Liver (tissue), 9 donors: Measurements from ENCODE around the gene SRSF3. TPM values are rescaled to one million over a fixed set of nuclear protein-coding genes. Genes with fewer than 3 reads are reported as not detected.

Experiments used
- DNase-seq: peaks from one replicate; pipeline ENCODE4 v3.0.0-alpha.2; 2017; ENCODE audit warnings: low spot score
- H3K27ac ChIP-seq, 2 donors: one replicate each; pipeline ENCODE4 v1.7.0; 2013; ENCODE audit warnings: inconsistent platforms in 2 of 2, low read length in 2 of 2, control low read depth in 1 of 2, low read depth in 1 of 2, mild to moderate bottlenecking in 1 of 2
- H3K27me3 ChIP-seq, 4 donors: one replicate each; pipeline versions ENCODE4 v1.6.1 to v1.7.0; 2013; ENCODE audit warnings: low read length in 3 of 4, inconsistent platforms in 1 of 4, mild to moderate bottlenecking in 1 of 4, moderate library complexity in 1 of 4; ENCODE audit not compliant: control insufficient read depth in 4 of 4, insufficient read depth in 4 of 4
- H3K36me3 ChIP-seq, 4 donors: one replicate each; pipeline versions ENCODE4 v1.6.1 to v1.7.0; 2013; ENCODE audit warnings: low read length in 3 of 4, mild to moderate bottlenecking in 3 of 4, low read depth in 1 of 4, moderate library complexity in 1 of 4; ENCODE audit not compliant: control insufficient read depth in 4 of 4, insufficient read depth in 3 of 4
- H3K4me1 ChIP-seq, 4 donors: one replicate each; pipeline versions ENCODE4 v1.6.1 to v1.7.0; 2013; ENCODE audit warnings: low read length in 3 of 4, mild to moderate bottlenecking in 3 of 4, moderate library complexity in 1 of 4; ENCODE audit not compliant: control insufficient read depth in 4 of 4, insufficient read depth in 4 of 4
- H3K4me3 ChIP-seq, 3 donors: one replicate each; pipeline versions ENCODE4 v1.6.1 to v1.7.0; 2013; ENCODE audit warnings: low read length in 3 of 3, control low read depth in 1 of 3, low read depth in 1 of 3, mild to moderate bottlenecking in 1 of 3
- H3K9ac ChIP-seq, 2 donors: one replicate each; pipeline ENCODE4 v1.7.0; 2013; ENCODE audit warnings: low read length in 2 of 2, mild to moderate bottlenecking in 2 of 2, moderate library complexity in 2 of 2, control low read depth in 1 of 2, low read depth in 1 of 2
- H3K9me3 ChIP-seq, 4 donors: one replicate each; pipeline versions ENCODE4 v1.6.1 to v1.7.0; 2013; ENCODE audit warnings: low read length in 3 of 4; ENCODE audit not compliant: control insufficient read depth in 4 of 4
- ATF3 ChIP-seq: IDR thresholded peaks from 2 replicates; pipeline ENCODE4 v1.6.1; 2016; ENCODE audit warnings: antibody characterized with exemption
- CTCF ChIP-seq: fragments of 150-350 bp; IDR thresholded peaks from 2 replicates; pipeline ENCODE4 v1.5.1; 2017; ENCODE audit warnings: improper control_type of control experiment, low read depth, low read length; ENCODE audit not compliant: missing input control
- FOXA1 ChIP-seq: IDR thresholded peaks from 2 replicates; pipeline ENCODE4 v1.6.1; 2016; ENCODE audit warnings: antibody characterized with exemption
- FOXA2 ChIP-seq: IDR thresholded peaks from 2 replicates; pipeline ENCODE4 v1.6.1; 2016; ENCODE audit warnings: antibody characterized with exemption
- HNF4A ChIP-seq, 2 donors: conservative IDR thresholded peaks; 2 replicates each; pipeline ENCODE4 v1.6.1; 2016; ENCODE audit warnings: antibody characterized with exemption in 2 of 2, mild to moderate bottlenecking in 2 of 2
- HNF4G ChIP-seq: IDR thresholded peaks from 2 replicates; pipeline ENCODE4 v1.6.1; 2016; ENCODE audit warnings: antibody characterized with exemption
- JUND ChIP-seq, 2 donors: IDR thresholded peaks; 2 replicates each; pipeline ENCODE4 v1.6.1; 2016; ENCODE audit warnings: antibody characterized with exemption in 2 of 2
- NR2F2 ChIP-seq: IDR thresholded peaks from 2 replicates; pipeline ENCODE4 v1.6.1; 2016; ENCODE audit warnings: antibody characterized with exemption
- RAD21 ChIP-seq, 2 donors: IDR thresholded peaks; 2 replicates each; pipeline ENCODE4 v1.6.1; 2016; ENCODE audit warnings: antibody characterized with exemption in 2 of 2, mild to moderate bottlenecking in 2 of 2
- RXRA ChIP-seq, 2 donors: IDR thresholded peaks; 2 replicates each; pipeline ENCODE4 v1.6.1; 2017 to 2018; ENCODE audit warnings: antibody characterized with exemption in 2 of 2, mild to moderate bottlenecking in 1 of 2
- TAF1 ChIP-seq: conservative IDR thresholded peaks from 2 replicates; pipeline ENCODE4 v1.6.1; 2016; ENCODE audit warnings: antibody characterized with exemption, mild to moderate bottlenecking
- ZBTB33 ChIP-seq: IDR thresholded peaks from 2 replicates; pipeline ENCODE4 v1.6.1; 2016; ENCODE audit warnings: antibody characterized with exemption
- WGBS: extraction: QIAGEN DNeasy Blood & Tissue Kit; methylation state at CpG from one replicate; pipeline ENCODE4 v1.1.7; 2013; 5-methylcytosine and 5-hydroxymethylcytosine counted together
- polyA plus RNA-seq, 2 donors: library from polyadenylated mRNA; stranded (reverse) in 1 of 2; unstranded in 1 of 2; fragments of 200-250 nt in 1 of 2; fragments of >200 nt in 1 of 2; fragmentation: Nextera tagmentation in 1 of 2; extraction: Ambion mirVana in 1 of 2; gene quantifications; one replicate each; pipeline versions ENCODE4 v1.2.1 to v1.2.3, GENCODE V29; 2013 to 2015
- total RNA-seq, 2 donors: library from RNA; depleted of rRNA; stranded (reverse); fragments of >200 nt; gene quantifications; one replicate each; pipeline ENCODE4 v1.2.3, GENCODE V29; 2014
- TF ChIP-seq, protein P1 (sequence below): IDR thresholded peaks from 2 replicates; pipeline ENCODE4 v1.6.1; 2016; ENCODE audit warnings: antibody characterized with exemption, mild to moderate bottlenecking
- donor health status: healthy.
- donor health status: healthy.
- donor health status: healthy.
- donor health status: healthy.
- donor health status: healthy.

SRSF3 gene
- total and polyA plus RNA-seq, 4 donors = 62.8 to 103 (median 101) TPM

DNA sequence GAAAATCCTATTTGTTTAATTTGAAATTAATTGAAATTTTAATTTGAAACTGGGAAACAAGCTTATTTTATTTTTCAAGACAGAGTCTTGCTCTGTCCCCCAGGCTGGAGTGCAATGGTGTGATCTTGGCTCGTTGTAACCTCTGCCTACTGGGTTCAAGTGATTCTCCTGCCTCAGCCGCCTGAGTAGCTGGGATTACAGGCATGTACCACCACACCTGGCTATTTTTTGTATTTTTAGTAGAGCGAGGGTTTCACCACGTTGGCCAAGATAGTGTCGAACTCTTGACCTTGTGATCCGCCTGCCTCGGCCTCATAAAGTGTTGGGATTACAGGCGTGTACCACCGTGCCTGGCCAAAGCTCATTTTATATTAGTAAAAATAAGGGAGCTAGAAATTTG is 4.2 kb downstream of the SRSF3 start:
- H3K9me3 ChIP-seq = no peaks in the 10 kb centered on the region
- no peak for DNase-seq
- H3K4me3 ChIP-seq = no peak overlapping the region
- peak overlapping the region in 1 of 2 donors; percentile 27 for H3K9ac ChIP-seq
- no peak for TF ChIP-seq CTCF
- peak in 1 of 2 donors; percentile 5 for TF ChIP-seq RXRA (IDR thresholded peaks at IDR 0.05)
- WGBS = 22% methylated on average over 9 of the region's 9 CpGs
- peaks cover 17 to 57% (median 47%) of the 10 kb centered on the region in 4 donors for H3K36me3 ChIP-seq
- H3K4me1 ChIP-seq = peaks cover 11 to 70% (median 63%) of the 10 kb centered on the region in 4 donors
- no peaks in the 10 kb centered on the region for H3K27me3 ChIP-seq
- H3K27ac ChIP-seq = no peak overlapping the region

GRCh38 chr6:36598739-36599318 is 4.7 kb downstream of the SRSF3 start:
- no peak overlapping the region for H3K4me3 ChIP-seq
- no peak overlapping the region for H3K27ac ChIP-seq
- peak overlapping the region in 1 of 2 donors; percentile 27 for H3K9ac ChIP-seq
- no peaks in the 10 kb centered on the region for H3K9me3 ChIP-seq
- no peaks in the 10 kb centered on the region for H3K27me3 ChIP-seq
- peaks cover 11 to 70% (median 64%) of the 10 kb centered on the region in 4 donors for H3K4me1 ChIP-seq
- TF ChIP-seq HNF4G (no peak), FOXA2 (no peak), ATF3 (no peak), ZBTB33 (no peak), HNF4A (conservative IDR thresholded peaks at IDR 0.05) (no peak), TAF1 (no peak), JUND (IDR thresholded peaks at IDR 0.05) (no peak), NR2F2 (no peak), FOXA1 (no peak), RXRA (IDR thresholded peaks at IDR 0.05) (no peak), RAD21 (IDR thresholded peaks at IDR 0.05) (no peak)
- TF ChIP-seq, protein P1, sequence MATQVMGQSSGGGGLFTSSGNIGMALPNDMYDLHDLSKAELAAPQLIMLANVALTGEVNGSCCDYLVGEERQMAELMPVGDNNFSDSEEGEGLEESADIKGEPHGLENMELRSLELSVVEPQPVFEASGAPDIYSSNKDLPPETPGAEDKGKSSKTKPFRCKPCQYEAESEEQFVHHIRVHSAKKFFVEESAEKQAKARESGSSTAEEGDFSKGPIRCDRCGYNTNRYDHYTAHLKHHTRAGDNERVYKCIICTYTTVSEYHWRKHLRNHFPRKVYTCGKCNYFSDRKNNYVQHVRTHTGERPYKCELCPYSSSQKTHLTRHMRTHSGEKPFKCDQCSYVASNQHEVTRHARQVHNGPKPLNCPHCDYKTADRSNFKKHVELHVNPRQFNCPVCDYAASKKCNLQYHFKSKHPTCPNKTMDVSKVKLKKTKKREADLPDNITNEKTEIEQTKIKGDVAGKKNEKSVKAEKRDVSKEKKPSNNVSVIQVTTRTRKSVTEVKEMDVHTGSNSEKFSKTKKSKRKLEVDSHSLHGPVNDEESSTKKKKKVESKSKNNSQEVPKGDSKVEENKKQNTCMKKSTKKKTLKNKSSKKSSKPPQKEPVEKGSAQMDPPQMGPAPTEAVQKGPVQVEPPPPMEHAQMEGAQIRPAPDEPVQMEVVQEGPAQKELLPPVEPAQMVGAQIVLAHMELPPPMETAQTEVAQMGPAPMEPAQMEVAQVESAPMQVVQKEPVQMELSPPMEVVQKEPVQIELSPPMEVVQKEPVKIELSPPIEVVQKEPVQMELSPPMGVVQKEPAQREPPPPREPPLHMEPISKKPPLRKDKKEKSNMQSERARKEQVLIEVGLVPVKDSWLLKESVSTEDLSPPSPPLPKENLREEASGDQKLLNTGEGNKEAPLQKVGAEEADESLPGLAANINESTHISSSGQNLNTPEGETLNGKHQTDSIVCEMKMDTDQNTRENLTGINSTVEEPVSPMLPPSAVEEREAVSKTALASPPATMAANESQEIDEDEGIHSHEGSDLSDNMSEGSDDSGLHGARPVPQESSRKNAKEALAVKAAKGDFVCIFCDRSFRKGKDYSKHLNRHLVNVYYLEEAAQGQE = no peak
- DNase-seq = no peak
- H3K36me3 ChIP-seq = peaks cover 17 to 62% (median 52%) of the 10 kb centered on the region in 4 donors
- WGBS = 67% methylated on average over 11 of the region's 11 CpGs
